HG03097 (cell line): ENCODE measurements around the gene ARHGAP26.

ENCODE experiments used
- ATAC-seq: cut with Tn5 transposase; IDR thresholded peaks from one replicate; pipeline ENCODE4 v1.9.1; 2021; ENCODE audit not compliant: unreplicated experiment, low FRiP score

Gene ARHGAP26

GRCh38 chr5:143274952-143275351 is 504.8 kb downstream of the ARHGAP26 start:
- ATAC-seq = no peak

- ATAC-seq = no peak
Measured at GRCh38 chr5:143275512-143276363, 505.6 kb downstream of the ARHGAP26 start.

- ATAC-seq = no peak
Measured at GRCh38 chr5:143277536-143277935, 507.4 kb downstream of the ARHGAP26 start.
